Stimulated activated CD4-positive, alpha-beta T cell treated with anti-CD3 and anti-CD28 coated beads, TNF-alpha, amount 100 ng/mL, for 1 hour (primary cell): ENCODE results near the gene NDFIP1.

Source experiments
- DNase-seq, 3 donors: peaks; one replicate each; pipeline ENCODE4 v3.0.0-alpha.2; 2020; ENCODE audit warnings: low read depth in 3 of 3, low spot score in 1 of 3

Gene NDFIP1

GRCh38 chr5:142091012-142091411 is 17.6 kb upstream of the NDFIP1 start:
- no peak for DNase-seq

- DNase-seq: no peak
Observed at GRCh38 chr5:142091922-142092321, 16.7 kb upstream of the NDFIP1 start.

GRCh38 chr5:142095035-142095434 is 13.5 kb upstream of the NDFIP1 start:
- DNase-seq: peak in 2 of 3 donors; percentile 37 to 41

- DNase-seq: peak; percentile 51 to 67 (median 66)
Observed at GRCh38 chr5:142095651-142096330, 12.8 kb upstream of the NDFIP1 start.

GRCh38 chr5:142096382-142096781 is 12.2 kb upstream of the NDFIP1 start:
- DNase-seq: no peak

GRCh38 chr5:142097681-142098080 is 10.9 kb upstream of the NDFIP1 start:
- DNase-seq: no peak

GRCh38 chr5:142098275-142098674 is 10.3 kb upstream of the NDFIP1 start:
- no peak for DNase-seq

GRCh38 chr5:142098931-142099330 is 9.6 kb upstream of the NDFIP1 start:
- DNase-seq: no peak

- DNase-seq: no peak
Observed at GRCh38 chr5:142100307-142100706, 8.3 kb upstream of the NDFIP1 start.

GRCh38 chr5:142102980-142103740 is 5.4 kb upstream of the NDFIP1 start:
- DNase-seq: no peak

GRCh38 chr5:142104491-142104890 is 4.1 kb upstream of the NDFIP1 start:
- no peak for DNase-seq

GRCh38 chr5:142106061-142106460 is 2.5 kb upstream of the NDFIP1 start:
- no peak for DNase-seq

- DNase-seq: no peak
Observed at GRCh38 chr5:142107036-142107735, 1.4 kb upstream of the NDFIP1 start.

GRCh38 chr5:142107736-142108431 is 695 bp upstream of the NDFIP1 start:
- no peak for DNase-seq

GRCh38 chr5:142109331-142110045 is 909 bp downstream of the NDFIP1 start:
- DNase-seq: peak in 1 of 3 donors; percentile 20

GRCh38 chr5:142110046-142110531 is 1.5 kb downstream of the NDFIP1 start:
- DNase-seq: no peak

- no peak for DNase-seq
Observed at GRCh38 chr5:142110988-142111687, 2.6 kb downstream of the NDFIP1 start.

GRCh38 chr5:142114687-142115086 is 6.1 kb downstream of the NDFIP1 start:
- no peak for DNase-seq

- no peak for DNase-seq
Observed at GRCh38 chr5:142115937-142116614, 7.5 kb downstream of the NDFIP1 start.
